WTC11 (cell line): ENCODE measurements around the gene CTNNA1. TPM values are rescaled to one million over a fixed set of nuclear protein-coding genes. Genes with fewer than 3 reads are reported as not detected.
"Not testable (repeated sequence)": the region's sequence is repeated elsewhere in the genome, so short reads cannot be mapped to it uniquely, and the experiment has no call there.

Source experiments
- ATAC-seq: fragments of 200-7000 bp; cut with Tn5 transposase; 2 replicates; pipeline ENCODE4 v1.10.0; 2021; ENCODE audit warnings: mild to moderate bottlenecking, moderate library complexity
- CTCF ChIA-PET: fragments of 300-600 bp; sonication (Branson Sonifier 250); formaldehyde crosslinking; loops from one replicate; lab custom pipeline; 2021; ENCODE audit warnings: antibody characterized with exemption; lab: Charles Lee
- POLR2A ChIA-PET: fragments of 350-600 bp; sonication (Branson Sonifier 250); formaldehyde crosslinking; loops from one replicate; lab custom pipeline; 2021; ENCODE audit warnings: antibody characterized with exemption; lab: Charles Lee
- DNase-seq: peaks from one replicate; pipeline ENCODE4 v3.0.0; 2021; ENCODE audit warnings: low spot score
- H3K27ac Mint-ChIP-seq: 2 replicates; pipeline ENCODE4 v1.8.0; 2021; ENCODE audit warnings: mixed read lengths
- H3K27me3 Mint-ChIP-seq: 2 replicates; pipeline ENCODE4 v1.8.0; 2021; ENCODE audit warnings: low read depth, mild to moderate bottlenecking, moderate library complexity, mixed read lengths
- H3K36me3 Mint-ChIP-seq: 2 replicates; pipeline ENCODE4 v1.8.0; 2021; ENCODE audit warnings: mixed read lengths
- H3K4me1 Mint-ChIP-seq: 2 replicates; pipeline ENCODE4 v1.8.0; 2022; ENCODE audit warnings: mixed read lengths
- H3K4me3 Mint-ChIP-seq: 2 replicates; pipeline ENCODE4 v1.8.0; 2021; ENCODE audit warnings: mild to moderate bottlenecking, moderate library complexity, mixed read lengths
- H3K9me3 Mint-ChIP-seq: 2 replicates; pipeline ENCODE4 v1.8.0; 2021; ENCODE audit warnings: mixed read lengths
- CDX4 ChIP-seq: fragments of 250-450 bp; sonication (Bioruptor Pico); IDR thresholded peaks from 2 replicates; pipeline ENCODE4 v1.9.0; 2021; ENCODE audit warnings: moderate library complexity, mild to moderate bottlenecking, inconsistent platforms, borderline replicate concordance
- CREM ChIP-seq: sonication (generic); formaldehyde crosslinking; IDR thresholded peaks from 2 replicates; pipeline ENCODE4 v1.8.1; 2022; ENCODE audit warnings: mild to moderate bottlenecking, missing genetic modification reagents, moderate library complexity
- E2F1 ChIP-seq: sonication (generic); formaldehyde crosslinking; IDR thresholded peaks from 2 replicates; pipeline ENCODE4 v1.8.0; 2022; ENCODE audit warnings: mild to moderate bottlenecking, missing genetic modification reagents
- EMX1 ChIP-seq: fragments of 250-450 bp; sonication (Bioruptor Pico); IDR thresholded peaks from 2 replicates; pipeline ENCODE4 v1.8.0; 2021; ENCODE audit warnings: mild to moderate bottlenecking
- ESRRA ChIP-seq: sonication (generic); formaldehyde crosslinking; IDR thresholded peaks from 2 replicates; pipeline ENCODE4 v1.8.1; 2022; ENCODE audit warnings: mild to moderate bottlenecking, missing genetic modification reagents, borderline replicate concordance
- FOXK1 ChIP-seq: sonication (generic); formaldehyde crosslinking; IDR thresholded peaks from 2 replicates; pipeline ENCODE4 v1.8.0; 2022; ENCODE audit warnings: mild to moderate bottlenecking, moderate library complexity, missing genetic modification reagents
- FOXP4 ChIP-seq: sonication (generic); formaldehyde crosslinking; IDR thresholded peaks from 2 replicates; pipeline ENCODE4 v1.8.0; 2022; ENCODE audit warnings: mild to moderate bottlenecking, missing genetic modification reagents
- HMGXB4 ChIP-seq: sonication (generic); formaldehyde crosslinking; IDR thresholded peaks from 2 replicates; pipeline ENCODE4 v1.8.1; 2023; ENCODE audit warnings: mild to moderate bottlenecking, moderate library complexity, missing genetic modification reagents
- IRF1 ChIP-seq: sonication (generic); formaldehyde crosslinking; IDR thresholded peaks from 2 replicates; pipeline ENCODE4 v1.8.0; 2023; ENCODE audit warnings: missing genetic modification reagents
- JUN ChIP-seq: sonication (generic); formaldehyde crosslinking; IDR thresholded peaks from 2 replicates; pipeline ENCODE4 v1.8.0; 2023; ENCODE audit warnings: mild to moderate bottlenecking, missing genetic modification reagents
- MXD4 ChIP-seq: fragments of 250-450 bp; sonication (Bioruptor Pico); IDR thresholded peaks from 2 replicates; pipeline ENCODE4 v1.8.0; 2021; ENCODE audit warnings: mild to moderate bottlenecking, moderate library complexity, borderline replicate concordance
- RORB ChIP-seq: fragments of 250-450 bp; sonication (Bioruptor Pico); IDR thresholded peaks from 2 replicates; pipeline ENCODE4 v1.9.0; 2021; ENCODE audit warnings: mild to moderate bottlenecking
- STAT6 ChIP-seq: sonication (generic); formaldehyde crosslinking; conservative IDR thresholded peaks from 2 replicates; pipeline ENCODE4 v1.8.1; 2023; ENCODE audit warnings: mild to moderate bottlenecking, low read depth, missing genetic modification reagents, moderate library complexity
- TEAD1 ChIP-seq: sonication (generic); formaldehyde crosslinking; IDR thresholded peaks from 2 replicates; pipeline ENCODE4 v1.8.0; 2022; ENCODE audit warnings: mild to moderate bottlenecking, missing genetic modification reagents
- ZNF138 ChIP-seq: sonication (generic); formaldehyde crosslinking; conservative IDR thresholded peaks from 2 replicates; pipeline ENCODE4 v1.8.1; 2022; ENCODE audit warnings: mild to moderate bottlenecking, moderate library complexity, missing genetic modification reagents
- ZNF219 ChIP-seq: sonication (generic); formaldehyde crosslinking; IDR thresholded peaks from 2 replicates; pipeline ENCODE4 v1.8.0; 2023; ENCODE audit warnings: missing genetic modification reagents, mild to moderate bottlenecking, borderline replicate concordance
- ZNF232 ChIP-seq: sonication (generic); formaldehyde crosslinking; IDR thresholded peaks from 2 replicates; pipeline ENCODE4 v1.8.0; 2022; ENCODE audit warnings: mild to moderate bottlenecking, missing genetic modification reagents
- ZNF512 ChIP-seq: sonication (generic); formaldehyde crosslinking; IDR thresholded peaks from 2 replicates; pipeline ENCODE4 v1.8.1; 2022; ENCODE audit warnings: missing genetic modification reagents, borderline replicate concordance
- total RNA-seq: library from RNA; stranded (reverse); gene quantifications from 3 replicates; pipeline ENCODE4 v1.2.3, GENCODE V29; 2021

The CTNNA1 gene
- total RNA-seq, 1 experiment from 2014 or later = 309 TPM

GRCh38 chr5:138809391-138809790, 56.2 kb downstream of the CTNNA1 start:
- H3K9me3 Mint-ChIP-seq = peaks cover 5% of the 10 kb centered on the region
- TF ChIP-seq FOXK1 (CRISPR knock-in tag) = no peak
- TF ChIP-seq CDX4 (CRISPR knock-in tag) = no peak
- TF ChIP-seq JUN (CRISPR knock-in tag) = no peak
- TF ChIP-seq ZNF219 (CRISPR knock-in tag) = no peak
- TF ChIP-seq CREM (CRISPR knock-in tag) = no peak
- TF ChIP-seq ZNF138 (CRISPR knock-in tag) = no peak
- no peak for TF ChIP-seq MXD4 (CRISPR knock-in tag)
- TF ChIP-seq EMX1 (CRISPR knock-in tag) = no peak
- no peak for TF ChIP-seq STAT6 (CRISPR knock-in tag)
- TF ChIP-seq FOXP4 = no peak
- TF ChIP-seq TEAD1 (CRISPR knock-in tag) = no peak
- TF ChIP-seq HMGXB4 (CRISPR knock-in tag) = no peak
- TF ChIP-seq ZNF232 (CRISPR knock-in tag) = no peak
- no peak for TF ChIP-seq E2F1 (CRISPR knock-in tag)
- TF ChIP-seq ESRRA (CRISPR knock-in tag) = no peak
- no peak for TF ChIP-seq IRF1 (CRISPR knock-in tag)
- no peak for TF ChIP-seq RORB
- no peak for TF ChIP-seq ZNF512 (CRISPR knock-in tag)
- no peaks in the 10 kb centered on the region for H3K27me3 Mint-ChIP-seq
- ChIA-PET POLR2A (no interaction called here), CTCF (interaction anchor here (2.1 kb wide), 1 partner anchor 20 kb away, joined by 10 read pairs; no protein-coding TSS in a partner anchor)
- H3K4me3 Mint-ChIP-seq = no peak overlapping the region
- DNase-seq (no peak), ATAC-seq (no peak)
- peaks cover 54% of the 10 kb centered on the region for H3K36me3 Mint-ChIP-seq
- H3K27ac Mint-ChIP-seq = no peak overlapping the region
- H3K4me1 Mint-ChIP-seq = no peaks in the 10 kb centered on the region

- H3K9me3 Mint-ChIP-seq, ATAC-seq, POLR2A ChIA-PET, H3K4me3 Mint-ChIP-seq, H3K4me1 Mint-ChIP-seq, H3K27me3 Mint-ChIP-seq, CTCF ChIA-PET, H3K27ac Mint-ChIP-seq, DNase-seq: not testable (repeated sequence)
- H3K36me3 Mint-ChIP-seq = peaks cover 55% of the 10 kb centered on the region
These were observed 57.6 kb downstream of the CTNNA1 start for GRCh38 chr5:138810861-138811260.
